Glutamatergic neuron (in vitro differentiated cells): ENCODE results near the gene APAF1. TPM values are rescaled to one million over a fixed set of nuclear protein-coding genes. Genes with fewer than 3 reads are reported as not detected.

Experiments used
- DNase-seq: peaks from one replicate; pipeline ENCODE4 v3.0.0; 2022
- H3K27ac Mint-ChIP-seq: one replicate; pipeline ENCODE4 v1.8.0; 2020; ENCODE audit warnings: mild to moderate bottlenecking, mixed read lengths, inconsistent platforms; ENCODE audit not compliant: unreplicated experiment
- H3K27me3 Mint-ChIP-seq: one replicate; pipeline ENCODE4 v1.8.0; 2020; ENCODE audit warnings: mild to moderate bottlenecking, moderate library complexity, mixed read lengths, inconsistent platforms; ENCODE audit not compliant: unreplicated experiment
- H3K36me3 Mint-ChIP-seq: one replicate; pipeline ENCODE4 v1.8.0; 2020; ENCODE audit warnings: mild to moderate bottlenecking, mixed read lengths, inconsistent platforms; ENCODE audit not compliant: unreplicated experiment
- H3K4me1 Mint-ChIP-seq: one replicate; pipeline ENCODE4 v1.8.0; 2020; ENCODE audit warnings: mild to moderate bottlenecking, low read depth, mixed read lengths, inconsistent platforms; ENCODE audit not compliant: unreplicated experiment
- H3K4me3 Mint-ChIP-seq: one replicate; pipeline ENCODE4 v1.8.0; 2020; ENCODE audit warnings: mild to moderate bottlenecking, mixed read lengths, inconsistent platforms; ENCODE audit not compliant: unreplicated experiment
- H3K9me3 Mint-ChIP-seq: one replicate; pipeline ENCODE4 v1.8.0; 2020; ENCODE audit warnings: mild to moderate bottlenecking, moderate library complexity, mixed read lengths, inconsistent platforms; ENCODE audit not compliant: unreplicated experiment
- CTCF ChIP-seq: fragments of 200-600 bp; sonication (generic); IDR thresholded peaks from one replicate; pipeline ENCODE4 v1.5.0; 2021; ENCODE audit not compliant: partially characterized antibody, unreplicated experiment
- total RNA-seq: library from RNA; stranded (reverse); fragmentation: NEBNext Ultra II Directional; extraction: Animal tissue kit (Norgen Biotek cat#: 25700); gene quantifications from one replicate; pipeline ENCODE4 v1.2.1, GENCODE V29; 2021; ENCODE audit not compliant: unreplicated experiment

The APAF1 gene
- total RNA-seq, 1 donor from 2014 or later = 20.8 TPM

DNA sequence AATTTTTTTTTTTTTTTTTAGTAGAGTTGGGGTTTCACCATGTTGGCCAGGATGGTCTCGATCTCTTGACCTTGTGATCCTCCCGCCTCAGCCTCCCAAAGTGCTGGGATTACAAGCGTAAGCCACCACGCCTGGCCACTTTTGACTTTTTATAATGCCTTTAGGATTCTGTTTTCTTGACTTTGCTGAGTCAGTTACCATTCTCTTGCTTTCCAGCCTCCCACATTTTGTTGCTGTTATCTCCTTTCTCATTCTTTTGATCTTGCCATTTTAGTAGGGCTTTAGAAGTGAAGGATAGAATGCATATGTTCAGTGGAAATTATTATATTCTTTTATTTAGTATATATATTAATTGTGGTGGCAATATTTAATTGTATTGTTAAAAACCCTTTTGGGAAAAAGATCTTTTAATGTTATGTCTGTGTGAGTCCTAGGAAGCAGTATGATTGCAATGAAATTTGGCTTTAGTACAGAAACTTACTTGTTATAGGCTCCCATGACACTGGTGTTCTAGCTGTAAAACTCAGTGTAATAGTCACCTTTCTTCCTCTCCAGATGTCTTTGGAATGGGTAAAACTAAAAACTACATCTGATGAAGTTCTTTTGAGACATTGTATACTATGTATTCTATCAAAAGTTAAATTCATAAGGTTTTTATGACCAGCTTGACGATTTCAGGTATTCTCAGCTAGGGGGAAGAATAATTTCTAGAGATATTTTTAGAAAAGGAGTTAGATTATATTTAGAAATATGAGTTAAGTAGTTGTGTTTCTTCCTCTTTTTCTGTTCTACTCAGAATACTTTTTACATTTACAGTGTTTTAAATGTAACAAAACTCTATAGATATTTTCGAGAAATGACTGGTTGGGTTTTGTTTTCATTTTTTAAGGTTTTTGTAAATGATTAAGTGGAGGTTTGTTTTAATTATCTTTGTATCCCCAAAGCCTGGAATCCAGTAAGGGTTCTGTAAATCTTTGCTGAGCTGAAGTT lies 74.7 kb downstream of the APAF1 start:
- H3K4me3 Mint-ChIP-seq = no peak overlapping the region
- no peaks in the 10 kb centered on the region for H3K27me3 Mint-ChIP-seq
- no peak overlapping the region for H3K27ac Mint-ChIP-seq
- DNase-seq = no peak
- H3K4me1 Mint-ChIP-seq = no peaks in the 10 kb centered on the region
- H3K36me3 Mint-ChIP-seq = no peaks in the 10 kb centered on the region
- no peak for TF ChIP-seq CTCF
- H3K9me3 Mint-ChIP-seq = peaks cover 2% of the 10 kb centered on the region

GRCh38 chr12:98721204-98721702 lies 76.2 kb downstream of the APAF1 start:
- no peaks in the 10 kb centered on the region for H3K36me3 Mint-ChIP-seq
- no peak overlapping the region for H3K27ac Mint-ChIP-seq
- no peak for TF ChIP-seq CTCF

DNA sequence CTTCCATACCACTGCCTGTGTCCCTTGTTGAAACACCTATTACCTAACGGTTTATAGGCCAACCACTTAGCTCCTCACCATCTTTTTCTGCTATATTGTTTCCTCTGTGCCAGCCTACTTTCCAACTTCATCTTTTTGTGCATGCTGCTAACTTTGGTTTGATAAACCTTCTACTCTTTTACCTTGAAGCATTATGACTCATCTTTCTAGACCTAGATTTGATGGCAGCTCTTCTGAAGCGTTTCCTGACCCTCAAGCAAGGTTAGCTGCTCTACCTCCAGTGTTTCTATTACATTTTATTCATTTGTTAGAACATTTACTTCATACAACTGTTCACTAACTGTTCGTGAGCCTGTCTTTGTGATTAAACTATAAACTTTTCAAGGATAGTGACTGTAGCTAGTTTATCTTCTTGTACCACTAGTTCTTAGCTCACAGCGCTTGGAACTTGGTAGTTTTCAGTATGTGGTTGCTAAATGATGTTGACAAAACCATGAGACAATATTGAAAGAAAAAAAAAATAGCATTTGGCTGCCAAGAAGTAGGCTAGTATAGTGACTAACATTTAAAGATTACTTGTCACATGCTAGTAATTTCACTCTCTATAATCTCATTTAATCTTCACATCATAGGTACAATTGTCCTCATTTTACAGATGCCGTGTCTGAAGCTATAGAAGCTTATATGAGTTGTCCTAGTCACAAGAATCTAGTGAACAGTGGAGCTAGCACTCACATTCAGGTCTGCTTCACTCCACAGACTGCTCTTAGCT lies 79.5 kb downstream of the APAF1 start:
- no peak overlapping the region for H3K4me3 Mint-ChIP-seq

More at GRCh38 chr12:98721204-98721702, 76.2 kb downstream of the APAF1 start:
- no peaks in the 10 kb centered on the region for H3K4me1 Mint-ChIP-seq
- H3K27me3 Mint-ChIP-seq = no peaks in the 10 kb centered on the region
- no peak overlapping the region for H3K4me3 Mint-ChIP-seq
- H3K9me3 Mint-ChIP-seq = peaks cover 2% of the 10 kb centered on the region
- DNase-seq = no peak

GRCh38 chr12:98725476-98726247 lies 80.6 kb downstream of the APAF1 start:
- TF ChIP-seq CTCF = peak; percentile 34
- Mint-ChIP-seq H3K9me3 (no peaks in the 10 kb centered on the region), H3K4me1 (no peaks in the 10 kb centered on the region), H3K4me3 (no peak overlapping the region), H3K27ac (no peak overlapping the region), H3K27me3 (no peaks in the 10 kb centered on the region), H3K36me3 (no peaks in the 10 kb centered on the region)
- DNase-seq = peak; percentile 70

More for the DNA sequence above, 79.5 kb downstream of the APAF1 start:
- Mint-ChIP-seq H3K9me3 (no peaks in the 10 kb centered on the region), H3K36me3 (no peaks in the 10 kb centered on the region), H3K4me1 (no peaks in the 10 kb centered on the region), H3K27ac (no peak overlapping the region), H3K27me3 (no peaks in the 10 kb centered on the region)
- DNase-seq = no peak
- TF ChIP-seq CTCF = no peak
